Thyroid gland (tissue), 4 donors: ENCODE measurements around the gene ISOC2.
"Not testable (repeated sequence)": the region's sequence is repeated elsewhere in the genome, so short reads cannot be mapped to it uniquely, and the experiment has no call there.

Source experiments
- CTCF ChIP-seq, 6 experiments: fragments of 200-600 bp in 3 of 6; fragments of 450-650 bp in 3 of 6; sonication (generic) in 3 of 6; IDR thresholded peaks; one replicate each; pipeline ENCODE4 v1.5.1; 2016 to 2019; ENCODE audit warnings: antibody characterized with exemption in 6 of 6, mild to moderate bottlenecking in 2 of 6, inconsistent platforms in 1 of 6, moderate library complexity in 1 of 6
- POLR2A ChIP-seq, 2 donors: fragments of 450-650 bp; IDR thresholded peaks; one replicate each; pipeline ENCODE4 v1.6.1; 2017; ENCODE audit warnings: antibody characterized with exemption in 2 of 2, mild to moderate bottlenecking in 2 of 2, moderate library complexity in 1 of 2

GRCh38 chr19:55421281-55421680 lies 40.2 kb downstream of the ISOC2 start:
- TF ChIP-seq POLR2A, CTCF (IDR thresholded peaks at IDR 0.05): not testable (repeated sequence)
